ENCODE results near the gene UPF3B. TPM values are rescaled to one million over a fixed set of nuclear protein-coding genes. Genes with fewer than 3 reads are reported as not detected.
"Not testable (repeated sequence)": the region's sequence is repeated elsewhere in the genome, so short reads cannot be mapped to it uniquely, and the experiment has no call there.

Gene UPF3B
- polyA plus RNA-seq, 1 donor from 2014 or later: 24.8 TPM

GRCh38 chrX:119809185-119809666, 43.5 kb downstream of the UPF3B start:
- Histone ChIP-seq H3K79me2 (replicated peaks; ENCODE audit: insufficient read depth, low read length) (no peaks in the 10 kb centered on the region), H3K9me2 (ENCODE audit: insufficient read depth, low read length) (no peaks in the 10 kb centered on the region), H3K9ac (ENCODE audit: low read length) (no peak overlapping the region), H3F3A (ENCODE audit: insufficient read depth, low read length, poor library complexity, severe bottlenecking) (no peaks in the 10 kb centered on the region), H3K9me3 (ENCODE audit: low read length) (no peaks in the 10 kb centered on the region), H2AFZ (ENCODE audit: low read depth, low read length) (no peak overlapping the region), H3K4me3 (ENCODE audit: low read length) (no peak overlapping the region), H3K27ac (ENCODE audit: low read length) (no peak overlapping the region), H3K27me3 (ENCODE audit: insufficient read depth, low read depth, low read length) (no peaks in the 10 kb centered on the region), H3K4me2 (ENCODE audit: low read length) (no peak overlapping the region), H4K20me1 (ENCODE audit: insufficient read depth) (no peaks in the 10 kb centered on the region), H3K36me3 (ENCODE audit: insufficient read depth, low read length) (no peaks in the 10 kb centered on the region)
- TF ChIP-seq RAD21 (conservative IDR thresholded peaks at IDR 0.05) (no peak), REST (IDR thresholded peaks at IDR 0.05; ENCODE audit: borderline replicate concordance) (no peak)

GRCh38 chrX:119808461-119808860, 44.3 kb downstream of the UPF3B start:
- H3K9me3 ChIP-seq (ENCODE audit: low read length); H3K4me3 ChIP-seq (ENCODE audit: low read length); H3K79me2 ChIP-seq (replicated peaks; ENCODE audit: insufficient read depth, low read length); H3K9me2 ChIP-seq (ENCODE audit: insufficient read depth, low read length); H3K9ac ChIP-seq (ENCODE audit: low read length); H3K27me3 ChIP-seq (ENCODE audit: insufficient read depth, low read depth, low read length); H4K20me1 ChIP-seq (ENCODE audit: insufficient read depth); H2AFZ ChIP-seq (ENCODE audit: low read depth, low read length); H3K4me2 ChIP-seq (ENCODE audit: low read length); H3K36me3 ChIP-seq (ENCODE audit: insufficient read depth, low read length); H3F3A ChIP-seq (ENCODE audit: insufficient read depth, low read length, poor library complexity, severe bottlenecking); H3K27ac ChIP-seq (ENCODE audit: low read length): not testable (repeated sequence)

- Histone ChIP-seq H3K9me3 (ENCODE audit: low read length) (no peaks in the 10 kb centered on the region), H4K20me1 (ENCODE audit: insufficient read depth) (no peaks in the 10 kb centered on the region)
- TF ChIP-seq POLR2AphosphoS5 (IDR thresholded peaks at IDR 0.05) (no peak), SMC3 (conservative IDR thresholded peaks at IDR 0.05; ENCODE audit: poor library complexity) (no peak), RAD21 (conservative IDR thresholded peaks at IDR 0.05) (no peak), EZH2 (IDR thresholded peaks at IDR 0.05; ENCODE audit: borderline replicate concordance, insufficient read depth, low read length, poor library complexity, severe bottlenecking) (no peak), EP300 (conservative IDR thresholded peaks at IDR 0.05; ENCODE audit: poor library complexity, severe bottlenecking) (no peak), MXI1 (conservative IDR thresholded peaks at IDR 0.05; ENCODE audit: poor library complexity, severe bottlenecking) (no peak), REST (IDR thresholded peaks at IDR 0.05; ENCODE audit: borderline replicate concordance) (no peak), TAF1 (IDR thresholded peaks at IDR 0.05; ENCODE audit: low read depth) (no peak), CTCF (IDR thresholded peaks at IDR 0.05; ENCODE audit: poor library complexity, severe bottlenecking) (no peak)
Observed at GRCh38 chrX:119802546-119802945, 50.2 kb downstream of the UPF3B start.

More at GRCh38 chrX:119802546-119802945, 50.2 kb downstream of the UPF3B start:
- H3F3A ChIP-seq (ENCODE audit: insufficient read depth, low read length, poor library complexity, severe bottlenecking): no peaks in the 10 kb centered on the region
- H3K4me2 ChIP-seq (ENCODE audit: low read length): no peak overlapping the region
- H3K27me3 ChIP-seq (ENCODE audit: insufficient read depth, low read depth, low read length): no peaks in the 10 kb centered on the region
- H2AFZ ChIP-seq (ENCODE audit: low read depth, low read length): no peak overlapping the region
- H3K36me3 ChIP-seq (ENCODE audit: insufficient read depth, low read length): no peaks in the 10 kb centered on the region
- H3K79me2 ChIP-seq (replicated peaks; ENCODE audit: insufficient read depth, low read length): no peaks in the 10 kb centered on the region
- H3K27ac ChIP-seq (ENCODE audit: low read length): no peak overlapping the region
- no peaks in the 10 kb centered on the region for H3K9me2 ChIP-seq (ENCODE audit: insufficient read depth, low read length)
- H3K4me3 ChIP-seq (ENCODE audit: low read length): no peak overlapping the region
- no peak overlapping the region for H3K9ac ChIP-seq (ENCODE audit: low read length)
